ENCODE measurements around the gene LAMB2. TPM values are rescaled to one million over a fixed set of nuclear protein-coding genes. Genes with fewer than 3 reads are reported as not detected.

The LAMB2 gene
- total RNA-seq, 1 experiment from 2014 or later = not detected

DNA sequence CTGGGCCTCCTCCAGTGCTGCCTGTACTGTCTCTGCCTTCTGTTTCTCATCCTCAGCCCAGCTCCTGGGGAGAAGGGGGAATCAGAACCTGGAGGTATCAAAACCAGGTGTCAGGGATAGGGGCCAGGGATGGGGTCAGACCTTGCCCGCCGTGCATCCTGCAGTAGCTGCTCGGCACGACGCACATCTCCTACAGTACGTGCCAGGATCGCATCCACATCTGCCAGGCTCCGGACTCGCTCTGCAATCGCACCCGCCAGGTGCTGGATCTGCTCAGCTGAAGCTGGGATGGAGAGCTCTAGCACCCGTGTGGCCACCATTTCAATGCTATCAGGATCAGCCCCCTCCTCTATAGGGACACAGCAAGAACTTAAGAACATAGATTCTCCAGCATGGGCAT is 10.8 kb downstream of the LAMB2 start:
- no peaks in the 10 kb centered on the region for H3K9me3 ChIP-seq (ENCODE audit: low read length)
- H3K4me3 ChIP-seq (ENCODE audit: low read length) = no peak overlapping the region
- H3K9ac ChIP-seq (ENCODE audit: low read length) = no peak overlapping the region
- peaks cover 5% of the 10 kb centered on the region; the same call in 1 of the 2 replicates for H4K20me1 ChIP-seq (ENCODE audit: insufficient read depth, low read depth, low read length)
- DNase-seq = no peak
- peaks cover 16% of the 10 kb centered on the region for H3K36me3 ChIP-seq (ENCODE audit: insufficient read depth, low read length)
- no peak overlapping the region for H3K27ac ChIP-seq (ENCODE audit: low read length)
- no peak overlapping the region for H2AFZ ChIP-seq (ENCODE audit: low read length)
- no peak overlapping the region for H3K4me2 ChIP-seq (ENCODE audit: low read depth, low read length, poor library complexity, severe bottlenecking)
- peaks cover 22% of the 10 kb centered on the region for H3K4me1 ChIP-seq (ENCODE audit: low read length)
- no peaks in the 10 kb centered on the region for H3K27me3 ChIP-seq (ENCODE audit: low read length)
- no peaks in the 10 kb centered on the region for H3K9me2 ChIP-seq (replicated peaks; ENCODE audit: insufficient read depth, low read length)
- H3K79me2 ChIP-seq (ENCODE audit: low read length) = peaks cover 24% of the 10 kb centered on the region

DNA sequence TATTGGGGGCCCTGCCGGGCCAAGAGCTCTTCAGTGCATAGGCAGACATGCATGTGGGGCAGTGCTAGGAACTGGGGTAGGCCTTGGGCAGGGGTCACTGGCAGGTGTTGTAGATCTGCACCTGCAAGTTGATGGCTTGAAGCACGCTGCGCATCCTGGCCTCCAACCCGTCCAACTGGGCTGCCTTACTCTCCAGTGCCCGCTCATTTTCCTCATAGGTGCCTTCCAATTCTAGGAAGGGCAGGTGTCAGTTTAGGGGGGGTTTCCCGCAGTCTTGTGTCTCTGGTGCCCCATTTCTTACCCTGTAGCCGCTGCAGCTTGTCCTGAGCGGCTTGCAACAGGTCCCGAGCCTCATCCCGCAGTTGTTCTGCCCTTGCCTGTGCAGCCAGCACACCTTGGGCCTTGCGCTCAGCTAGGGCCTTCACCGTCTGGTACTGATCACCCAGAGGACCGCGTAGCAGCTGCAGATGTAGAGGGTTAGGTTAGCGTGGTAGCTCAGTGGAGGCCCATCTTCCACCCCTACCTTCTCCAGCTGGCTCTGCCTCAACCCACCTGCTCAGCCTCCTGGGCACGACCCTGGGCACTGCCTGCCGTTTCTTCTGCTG is 11.6 kb downstream of the LAMB2 start:
- Histone ChIP-seq H3K27me3 (ENCODE audit: low read length) (no peaks in the 10 kb centered on the region), H4K20me1 (ENCODE audit: insufficient read depth, low read depth, low read length) (peaks cover 5% of the 10 kb centered on the region; the same call in 1 of the 2 replicates), H3K27ac (ENCODE audit: low read length) (peak overlapping the region; percentile 70), H3K79me2 (ENCODE audit: low read length) (peaks cover 24% of the 10 kb centered on the region), H3K9ac (ENCODE audit: low read length) (peak overlapping the region; percentile 98), H3K9me2 (replicated peaks; ENCODE audit: insufficient read depth, low read length) (no peaks in the 10 kb centered on the region), H3K4me3 (ENCODE audit: low read length) (peak overlapping the region; percentile 90; the same call in 1 of the 2 replicates), H3K4me1 (ENCODE audit: low read length) (peaks cover 22% of the 10 kb centered on the region), H3K4me2 (ENCODE audit: low read depth, low read length, poor library complexity, severe bottlenecking) (peak overlapping the region; percentile 93), H2AFZ (ENCODE audit: low read length) (0 out of 2 replicates have a peak overlapping the region, but pooled peaks have one; percentile 28), H3K9me3 (ENCODE audit: low read length) (no peaks in the 10 kb centered on the region), H3K36me3 (ENCODE audit: insufficient read depth, low read length) (peaks cover 21% of the 10 kb centered on the region)
- DNase-seq = no peak

DNA sequence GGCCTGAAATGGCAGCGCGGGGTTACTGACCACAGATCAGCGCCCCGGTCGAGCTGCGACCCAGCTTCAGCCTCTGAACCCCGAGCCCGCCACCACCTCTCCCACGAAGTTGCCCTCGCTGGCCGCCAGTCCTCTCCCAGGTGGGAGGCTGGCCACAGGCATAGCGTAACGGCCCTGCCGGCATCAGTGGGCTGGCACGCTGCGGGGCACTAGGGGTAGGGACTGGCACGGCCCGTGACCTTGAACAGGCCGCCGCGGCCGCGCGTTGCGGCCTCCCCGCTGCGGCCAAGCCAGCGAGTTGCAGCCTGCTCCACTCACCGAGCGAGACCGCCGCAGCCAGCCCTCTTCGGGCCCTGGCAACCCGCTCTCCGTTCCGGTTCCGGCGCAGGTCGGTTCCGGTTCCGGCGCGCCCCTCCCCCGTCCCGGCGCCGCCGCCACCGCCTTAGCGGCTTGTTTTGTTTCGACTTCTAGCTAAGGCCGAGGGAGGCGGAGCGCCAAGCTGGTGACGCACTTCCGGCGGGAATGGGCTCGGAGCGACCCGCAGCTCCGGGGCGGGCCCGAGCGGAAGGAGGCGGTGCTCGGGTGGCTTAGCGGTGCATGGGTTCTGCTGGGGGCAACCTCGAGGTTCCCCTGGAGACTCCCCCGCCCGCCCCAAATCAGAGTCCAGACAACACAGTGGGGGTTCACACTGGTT is 12.3 kb downstream of the LAMB2 start, which contains the start of gene USP19:
Gene USP19, minus strand, starts transcription at position 386 of the 694 bp plus-strand sequence. CDS start 1,678 bp downstream, outside the sequence.
- H3K4me2 ChIP-seq (ENCODE audit: low read depth, low read length, poor library complexity, severe bottlenecking) = peak within 1 kb of the TSS; percentile 93
- H4K20me1 ChIP-seq (ENCODE audit: insufficient read depth, low read depth, low read length) = peaks cover 5% of the 10 kb centered on the region; the same call in 1 of the 2 replicates
- peak; percentile 98 for DNase-seq
- H3K9me2 ChIP-seq (replicated peaks; ENCODE audit: insufficient read depth, low read length) = no peaks in the 10 kb centered on the region
- 0 out of 2 replicates have a peak within 1 kb of the TSS, but pooled peaks have one; percentile 28 for H2AFZ ChIP-seq (ENCODE audit: low read length)
- H3K9me3 ChIP-seq (ENCODE audit: low read length) = no peaks in the 10 kb centered on the region
- peak within 1 kb of the TSS; percentile 90 for H3K4me3 ChIP-seq (ENCODE audit: low read length)
- peaks cover 26% of the 10 kb centered on the region for H3K36me3 ChIP-seq (ENCODE audit: insufficient read depth, low read length)
- peaks cover 24% of the 10 kb centered on the region for H3K79me2 ChIP-seq (ENCODE audit: low read length)
- H3K27me3 ChIP-seq (ENCODE audit: low read length) = no peaks in the 10 kb centered on the region
- H3K27ac ChIP-seq (ENCODE audit: low read length) = peak within 1 kb of the TSS; percentile 70
- H3K4me1 ChIP-seq (ENCODE audit: low read length) = peaks cover 22% of the 10 kb centered on the region
- H3K9ac ChIP-seq (ENCODE audit: low read length) = peak within 1 kb of the TSS; percentile 98

DNA sequence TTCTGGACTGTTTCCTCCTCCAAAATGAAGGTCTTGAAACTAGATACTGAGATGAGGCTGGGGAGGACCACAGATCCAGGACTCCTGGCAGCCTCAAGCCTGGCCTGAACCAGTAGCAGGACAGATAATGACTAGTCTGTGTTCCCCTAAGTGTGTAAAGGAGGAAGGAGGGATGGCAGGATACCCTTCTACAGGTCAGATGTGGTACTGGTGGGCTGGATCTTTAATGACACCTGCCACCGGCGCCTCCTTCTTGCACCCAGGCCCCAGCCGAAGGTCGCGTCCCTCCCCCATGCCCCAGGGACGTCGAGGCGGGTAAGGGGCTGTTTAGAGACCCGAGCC is 12.8 kb downstream of the LAMB2 start:
- H2AFZ ChIP-seq (ENCODE audit: low read length) = no peak overlapping the region
- peaks cover 20% of the 10 kb centered on the region for H3K4me1 ChIP-seq (ENCODE audit: low read length)

DNA sequence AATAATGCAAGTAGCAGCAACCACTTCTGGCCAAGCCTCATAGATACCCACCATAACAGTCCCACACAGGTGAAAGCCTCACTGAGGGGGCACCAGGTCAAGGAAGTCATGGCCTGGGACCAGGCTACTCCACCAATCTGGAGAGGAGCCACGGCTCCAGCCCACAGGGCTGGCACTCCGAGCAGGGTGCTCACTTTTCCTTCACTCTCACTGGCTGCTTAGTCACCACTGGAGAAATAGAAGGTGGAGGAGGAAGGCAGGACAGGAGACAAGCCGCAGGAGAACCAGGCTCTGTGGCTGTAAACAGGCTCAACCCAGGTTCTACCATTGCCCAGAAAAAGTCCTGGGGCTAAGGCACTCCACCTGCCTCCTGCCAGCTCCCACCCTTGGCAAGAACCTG is 13.4 kb downstream of the LAMB2 start:
- DNase-seq = no peak
- H3K4me1 ChIP-seq (ENCODE audit: low read length) = peaks cover 18% of the 10 kb centered on the region
- H3K4me2 ChIP-seq (ENCODE audit: low read depth, low read length, poor library complexity, severe bottlenecking) = peak overlapping the region; percentile 93
- no peak overlapping the region for H3K27ac ChIP-seq (ENCODE audit: low read length)
- H3K4me3 ChIP-seq (ENCODE audit: low read length) = peak overlapping the region; percentile 90
- H3K9me3 ChIP-seq (ENCODE audit: low read length) = no peaks in the 10 kb centered on the region
- peaks cover 24% of the 10 kb centered on the region for H3K79me2 ChIP-seq (ENCODE audit: low read length)
- peaks cover 5% of the 10 kb centered on the region; the same call in 1 of the 2 replicates for H4K20me1 ChIP-seq (ENCODE audit: insufficient read depth, low read depth, low read length)
- H3K36me3 ChIP-seq (ENCODE audit: insufficient read depth, low read length) = peaks cover 27% of the 10 kb centered on the region
- no peak overlapping the region for H2AFZ ChIP-seq (ENCODE audit: low read length)
- no peaks in the 10 kb centered on the region for H3K9me2 ChIP-seq (replicated peaks; ENCODE audit: insufficient read depth, low read length)
- H3K27me3 ChIP-seq (ENCODE audit: low read length) = no peaks in the 10 kb centered on the region
- H3K9ac ChIP-seq (ENCODE audit: low read length) = peak overlapping the region; percentile 98

More for the DNA sequence above, 12.8 kb downstream of the LAMB2 start:
- Histone ChIP-seq H3K4me2 (ENCODE audit: low read depth, low read length, poor library complexity, severe bottlenecking) (peak overlapping the region; percentile 93), H3K27me3 (ENCODE audit: low read length) (no peaks in the 10 kb centered on the region), H3K79me2 (ENCODE audit: low read length) (peaks cover 24% of the 10 kb centered on the region), H3K4me3 (ENCODE audit: low read length) (peak overlapping the region; percentile 90), H3K36me3 (ENCODE audit: insufficient read depth, low read length) (peaks cover 27% of the 10 kb centered on the region), H4K20me1 (ENCODE audit: insufficient read depth, low read depth, low read length) (peaks cover 5% of the 10 kb centered on the region; the same call in 1 of the 2 replicates), H3K9me3 (ENCODE audit: low read length) (no peaks in the 10 kb centered on the region), H3K27ac (ENCODE audit: low read length) (peak overlapping the region; percentile 70), H3K9me2 (replicated peaks; ENCODE audit: insufficient read depth, low read length) (no peaks in the 10 kb centered on the region), H3K9ac (ENCODE audit: low read length) (peak overlapping the region; percentile 98)
- DNase-seq = peak; percentile 63

DNA sequence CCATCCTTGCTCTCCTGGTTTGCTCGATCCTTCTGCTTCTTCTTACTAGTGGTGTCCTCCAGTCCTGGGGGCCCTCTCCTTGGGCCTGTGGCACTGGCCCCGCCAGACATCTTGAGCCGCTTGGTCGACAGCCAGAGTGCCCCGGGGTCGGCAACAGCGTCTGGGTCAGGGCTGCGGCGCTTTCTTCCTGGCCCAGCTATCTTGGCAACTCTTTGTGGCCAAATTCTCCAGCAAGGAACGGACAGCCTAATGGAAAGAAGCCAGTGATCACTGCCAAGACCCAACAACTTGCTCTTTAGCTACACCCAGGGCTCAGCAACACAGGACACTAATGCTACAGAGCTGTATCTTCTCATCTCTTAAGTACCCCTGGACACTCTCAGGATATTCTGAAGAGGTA is 13.8 kb downstream of the LAMB2 start:
- no peak overlapping the region for H2AFZ ChIP-seq (ENCODE audit: low read length)
- H3K9ac ChIP-seq (ENCODE audit: low read length) = peak overlapping the region; percentile 98
- H3K27ac ChIP-seq (ENCODE audit: low read length) = no peak overlapping the region

DNA sequence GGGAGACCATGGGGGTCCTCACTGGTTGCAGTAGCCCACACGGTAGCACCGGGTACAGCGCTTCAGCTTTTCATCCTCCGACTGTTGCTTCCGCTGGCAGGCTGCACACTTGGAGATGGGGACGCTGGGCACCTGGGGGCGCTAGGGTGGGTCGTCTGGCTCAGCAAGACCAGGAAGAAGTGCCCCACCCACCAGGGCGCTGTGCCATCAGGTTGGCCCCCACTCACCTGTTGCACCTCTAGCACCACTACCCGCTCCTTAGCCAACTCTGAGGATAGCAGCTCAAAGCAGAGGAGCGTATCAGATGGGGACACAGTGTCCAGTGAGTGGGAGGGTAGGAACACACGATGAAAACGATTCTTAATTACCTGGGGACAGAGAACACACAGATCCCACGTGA is 20.6 kb downstream of the LAMB2 start:
- Histone ChIP-seq H3K27ac (ENCODE audit: low read length) (no peak overlapping the region), H4K20me1 (ENCODE audit: insufficient read depth, low read depth, low read length) (no peaks in the 10 kb centered on the region), H3K79me2 (ENCODE audit: low read length) (no peaks in the 10 kb centered on the region), H3K9me2 (replicated peaks; ENCODE audit: insufficient read depth, low read length) (no peaks in the 10 kb centered on the region), H3K4me3 (ENCODE audit: low read length) (no peak overlapping the region), H3K36me3 (ENCODE audit: insufficient read depth, low read length) (peaks cover 19% of the 10 kb centered on the region), H3K27me3 (ENCODE audit: low read length) (no peaks in the 10 kb centered on the region), H3K9me3 (ENCODE audit: low read length) (no peaks in the 10 kb centered on the region), H3K4me2 (ENCODE audit: low read depth, low read length, poor library complexity, severe bottlenecking) (no peak overlapping the region), H3K9ac (ENCODE audit: low read length) (no peak overlapping the region), H3K4me1 (ENCODE audit: low read length) (no peaks in the 10 kb centered on the region), H2AFZ (ENCODE audit: low read length) (no peak overlapping the region)
- no peak for DNase-seq

More for the DNA sequence above, 13.8 kb downstream of the LAMB2 start:
- no peaks in the 10 kb centered on the region for H3K27me3 ChIP-seq (ENCODE audit: low read length)
- H4K20me1 ChIP-seq (ENCODE audit: insufficient read depth, low read depth, low read length) = peaks cover 5% of the 10 kb centered on the region; the same call in 1 of the 2 replicates
- peaks cover 24% of the 10 kb centered on the region for H3K79me2 ChIP-seq (ENCODE audit: low read length)
- no peak for DNase-seq
- no peaks in the 10 kb centered on the region for H3K9me3 ChIP-seq (ENCODE audit: low read length)
- H3K36me3 ChIP-seq (ENCODE audit: insufficient read depth, low read length) = peaks cover 27% of the 10 kb centered on the region
- H3K4me3 ChIP-seq (ENCODE audit: low read length) = peak overlapping the region; percentile 90
- H3K9me2 ChIP-seq (replicated peaks; ENCODE audit: insufficient read depth, low read length) = no peaks in the 10 kb centered on the region
- peaks cover 18% of the 10 kb centered on the region for H3K4me1 ChIP-seq (ENCODE audit: low read length)
- peak overlapping the region; percentile 93 for H3K4me2 ChIP-seq (ENCODE audit: low read depth, low read length, poor library complexity, severe bottlenecking)

DNA sequence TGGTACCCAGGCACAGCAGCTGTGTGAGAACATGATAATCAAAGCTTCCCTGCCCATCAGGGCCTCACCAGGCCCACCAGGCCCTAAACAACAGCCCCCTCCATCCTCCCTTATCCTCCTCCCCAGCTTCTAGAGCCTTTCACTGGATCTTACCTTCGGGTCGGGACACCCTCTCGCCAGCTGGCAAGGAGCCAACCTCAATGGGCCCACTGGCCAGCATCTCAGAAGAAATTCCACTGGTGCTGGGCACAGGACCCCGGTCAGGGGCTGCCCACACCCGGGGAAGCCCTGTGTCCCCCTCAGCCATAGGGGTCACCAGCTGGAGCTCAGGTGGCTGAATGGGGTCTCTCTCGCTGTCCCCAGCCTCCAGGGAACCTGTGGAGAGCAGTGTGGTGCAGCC is 21.5 kb downstream of the LAMB2 start:
- H3K9me2 ChIP-seq (replicated peaks; ENCODE audit: insufficient read depth, low read length) = no peaks in the 10 kb centered on the region
- no peak overlapping the region for H2AFZ ChIP-seq (ENCODE audit: low read length)
- no peaks in the 10 kb centered on the region for H4K20me1 ChIP-seq (ENCODE audit: insufficient read depth, low read depth, low read length)
- H3K4me1 ChIP-seq (ENCODE audit: low read length) = no peaks in the 10 kb centered on the region
- H3K27me3 ChIP-seq (ENCODE audit: low read length) = no peaks in the 10 kb centered on the region
- DNase-seq = no peak
- H3K79me2 ChIP-seq (ENCODE audit: low read length) = no peaks in the 10 kb centered on the region
- H3K4me2 ChIP-seq (ENCODE audit: low read depth, low read length, poor library complexity, severe bottlenecking) = no peak overlapping the region
- H3K27ac ChIP-seq (ENCODE audit: low read length) = no peak overlapping the region
- no peak overlapping the region for H3K4me3 ChIP-seq (ENCODE audit: low read length)
- no peak overlapping the region for H3K9ac ChIP-seq (ENCODE audit: low read length)
- H3K36me3 ChIP-seq (ENCODE audit: insufficient read depth, low read length) = peaks cover 11% of the 10 kb centered on the region; the same call in 1 of the 2 replicates
- no peaks in the 10 kb centered on the region for H3K9me3 ChIP-seq (ENCODE audit: low read length)
